Stimulated activated CD4-positive, alpha-beta T cell treated with anti-CD3 and anti-CD28 coated beads, Interleukin-4, amount 100 ng/mL, for 24 hours (primary cell): ENCODE measurements around the gene ITGB4.

ENCODE experiments used
- DNase-seq: peaks from one replicate; pipeline ENCODE4 v3.0.0-alpha.2; 2020

The ITGB4 gene

GRCh38 chr17:75803883-75804282 is 82.6 kb downstream of the ITGB4 start:
- no peak for DNase-seq

GRCh38 chr17:75806822-75807500 is 85.7 kb downstream of the ITGB4 start:
- DNase-seq, result no peak
